Fibroblast of lung (primary cell): ENCODE measurements around the gene S100A14. TPM values are rescaled to one million over a fixed set of nuclear protein-coding genes. Genes with fewer than 3 reads are reported as not detected.

Source experiments
- DNase-seq, 2 donors: peaks; one replicate each; pipeline versions ENCODE4 v3.0.0 to v3.0.0-alpha.2; 2010; ENCODE audit warnings: low read depth in 2 of 2
- H2AFZ ChIP-seq: 2 replicates; pipeline ENCODE4 v1.5.1; 2012; ENCODE audit warnings: low read length, control low read depth, inconsistent platforms
- H3K27ac ChIP-seq: 2 replicates; pipeline ENCODE4 v1.5.1; 2011; ENCODE audit warnings: low read length, control low read depth; ENCODE audit not compliant: insufficient read depth
- H3K27me3 ChIP-seq: 2 replicates; pipeline ENCODE4 v1.5.1; 2011; ENCODE audit warnings: mild to moderate bottlenecking, low read length; ENCODE audit not compliant: control insufficient read depth, insufficient read depth
- H3K36me3 ChIP-seq: 2 replicates; pipeline ENCODE4 v1.5.1; 2011; ENCODE audit warnings: low read length; ENCODE audit not compliant: control insufficient read depth, insufficient read depth
- H3K4me1 ChIP-seq: 2 replicates; pipeline ENCODE4 v1.5.1; 2011; ENCODE audit warnings: low read length; ENCODE audit not compliant: control insufficient read depth, insufficient read depth; ENCODE audit errors: extremely low read depth
- H3K4me2 ChIP-seq: 2 replicates; pipeline ENCODE4 v1.5.1; 2011; ENCODE audit warnings: low read length, control low read depth; ENCODE audit not compliant: insufficient read depth; ENCODE audit errors: extremely low read depth
- H3K4me3 ChIP-seq, 4 experiments: fragments of 200-600 bp in 1 of 4; sonication (generic) in 1 of 4; replicated peaks in 1 of 4; 2 replicates each; pipeline ENCODE4 v1.5.1; 2011 to 2016; ENCODE audit warnings: low read length in 4 of 4, low read depth in 3 of 4, mild to moderate bottlenecking in 3 of 4, control low read depth in 2 of 4, inconsistent platforms in 1 of 4, mixed read lengths in 1 of 4; ENCODE audit not compliant: insufficient read depth in 1 of 4; ENCODE audit errors: control extremely low read depth in 1 of 4
- H3K79me2 ChIP-seq: 2 replicates; pipeline ENCODE4 v1.5.1; 2012; ENCODE audit warnings: mild to moderate bottlenecking, low read length, inconsistent platforms; ENCODE audit not compliant: control insufficient read depth, insufficient read depth
- H3K9ac ChIP-seq: 2 replicates; pipeline ENCODE4 v1.5.1; 2011; ENCODE audit warnings: mild to moderate bottlenecking, low read length, control low read depth; ENCODE audit not compliant: insufficient read depth
- H3K9me3 ChIP-seq: 2 replicates; pipeline ENCODE4 v1.5.1; 2012; ENCODE audit warnings: low read depth, low read length; ENCODE audit not compliant: control insufficient read depth, insufficient read depth
- H4K20me1 ChIP-seq: 2 replicates; pipeline ENCODE4 v1.5.1; 2011; ENCODE audit warnings: low read length; ENCODE audit not compliant: control insufficient read depth, insufficient read depth; ENCODE audit errors: extremely low read depth
- EZH2 ChIP-seq: IDR thresholded peaks from 2 replicates; pipeline ENCODE4 v1.5.1; 2012; ENCODE audit warnings: low read length, control low read depth, mild to moderate bottlenecking; ENCODE audit errors: missing control alignments
- polyA plus RNA-seq, 2 donors: library from polyadenylated mRNA; depleted of rRNA in 1 of 2; stranded (reverse) in 1 of 2; unstranded in 1 of 2; fragments of >200 nt; gene quantifications; 2 replicates each; pipeline ENCODE4 v1.2.1, GENCODE V29; 2011 to 2012; ENCODE audit warnings: missing spikeins in 1 of 2
- total RNA-seq: library from RNA; depleted of rRNA; stranded (reverse); fragments of >200 nt; gene quantifications from 2 replicates; pipeline ENCODE4 v1.2.1, GENCODE V29; 2014
- TF ChIP-seq, protein P1 (sequence below), 2 donors: IDR thresholded peaks in 1 of 2; conservative IDR thresholded peaks in 1 of 2; 1 replicate in 1 of 2; 2 replicates in 1 of 2; pipeline ENCODE4 v1.5.1; 2011 to 2012; ENCODE audit warnings: low read length in 2 of 2, control low read depth in 1 of 2, inconsistent platforms in 1 of 2, low read depth in 1 of 2, mild to moderate bottlenecking in 1 of 2

S100A14 gene
- total and polyA plus RNA-seq, 2 donors (not counting 1 experiment from before 2014, with no cell fraction given), result 0.33 to 0.51 TPM

- no peak overlapping the region for H3K27ac ChIP-seq
- no peak overlapping the region for H2AFZ ChIP-seq
- no peaks in the 10 kb centered on the region for H4K20me1 ChIP-seq
- H3K4me2 ChIP-seq, result no peak overlapping the region
- DNase-seq, result no peak
- no peaks in the 10 kb centered on the region for H3K36me3 ChIP-seq
- no peaks in the 10 kb centered on the region for H3K27me3 ChIP-seq
- no peak overlapping the region for H3K9ac ChIP-seq
- no peaks in the 10 kb centered on the region for H3K9me3 ChIP-seq
- peaks cover 33% of the 10 kb centered on the region for H3K4me1 ChIP-seq
- H3K4me3 ChIP-seq, result no peak overlapping the region
- no peaks in the 10 kb centered on the region for H3K79me2 ChIP-seq
- TF ChIP-seq EZH2, result no peak
- TF ChIP-seq, protein P1, sequence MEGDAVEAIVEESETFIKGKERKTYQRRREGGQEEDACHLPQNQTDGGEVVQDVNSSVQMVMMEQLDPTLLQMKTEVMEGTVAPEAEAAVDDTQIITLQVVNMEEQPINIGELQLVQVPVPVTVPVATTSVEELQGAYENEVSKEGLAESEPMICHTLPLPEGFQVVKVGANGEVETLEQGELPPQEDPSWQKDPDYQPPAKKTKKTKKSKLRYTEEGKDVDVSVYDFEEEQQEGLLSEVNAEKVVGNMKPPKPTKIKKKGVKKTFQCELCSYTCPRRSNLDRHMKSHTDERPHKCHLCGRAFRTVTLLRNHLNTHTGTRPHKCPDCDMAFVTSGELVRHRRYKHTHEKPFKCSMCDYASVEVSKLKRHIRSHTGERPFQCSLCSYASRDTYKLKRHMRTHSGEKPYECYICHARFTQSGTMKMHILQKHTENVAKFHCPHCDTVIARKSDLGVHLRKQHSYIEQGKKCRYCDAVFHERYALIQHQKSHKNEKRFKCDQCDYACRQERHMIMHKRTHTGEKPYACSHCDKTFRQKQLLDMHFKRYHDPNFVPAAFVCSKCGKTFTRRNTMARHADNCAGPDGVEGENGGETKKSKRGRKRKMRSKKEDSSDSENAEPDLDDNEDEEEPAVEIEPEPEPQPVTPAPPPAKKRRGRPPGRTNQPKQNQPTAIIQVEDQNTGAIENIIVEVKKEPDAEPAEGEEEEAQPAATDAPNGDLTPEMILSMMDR (conservative IDR thresholded peaks at IDR 0.05 in 1 of 2, IDR thresholded peaks at IDR 0.05 in 1 of 2; ENCODE audit: low read depth in 1 of 2, low read length in 2 of 2), result no peak
Observed at GRCh38 chr1:153570874-153571273, 45.3 kb downstream of the S100A14 start.

GRCh38 chr1:153569465-153569864 lies 46.7 kb downstream of the S100A14 start:
- H3K9me3 ChIP-seq, result no peaks in the 10 kb centered on the region
- DNase-seq, result no peak
- no peak for TF ChIP-seq EZH2
- TF ChIP-seq, protein P1 (conservative IDR thresholded peaks at IDR 0.05 in 1 of 2, IDR thresholded peaks at IDR 0.05 in 1 of 2; ENCODE audit: low read depth in 1 of 2, low read length in 2 of 2), result no peak
- no peak overlapping the region for H3K4me3 ChIP-seq
- H3K4me1 ChIP-seq, result peaks cover 41% of the 10 kb centered on the region
- H3K4me2 ChIP-seq, result no peak overlapping the region
- H2AFZ ChIP-seq, result no peak overlapping the region
- no peaks in the 10 kb centered on the region for H3K27me3 ChIP-seq
- H3K79me2 ChIP-seq, result no peaks in the 10 kb centered on the region
- no peak overlapping the region for H3K9ac ChIP-seq
- H3K36me3 ChIP-seq, result no peaks in the 10 kb centered on the region
- no peaks in the 10 kb centered on the region for H4K20me1 ChIP-seq
- no peak overlapping the region for H3K27ac ChIP-seq

GRCh38 chr1:153568367-153569099 lies 47.6 kb downstream of the S100A14 start:
- no peaks in the 10 kb centered on the region for H3K27me3 ChIP-seq
- H3K4me3 ChIP-seq, result peak overlapping the region in 1 of 4 experiments; percentile 2
- H3K4me2 ChIP-seq, result peak overlapping the region; percentile 75
- peak overlapping the region; percentile 100 for H3K27ac ChIP-seq
- H3K79me2 ChIP-seq, result no peaks in the 10 kb centered on the region
- H4K20me1 ChIP-seq, result no peaks in the 10 kb centered on the region
- no peaks in the 10 kb centered on the region for H3K9me3 ChIP-seq
- H3K36me3 ChIP-seq, result no peaks in the 10 kb centered on the region
- H2AFZ ChIP-seq, result peak overlapping the region; percentile 96
- DNase-seq, result peak; percentile 81 to 83
- H3K4me1 ChIP-seq, result peaks cover 41% of the 10 kb centered on the region
- H3K9ac ChIP-seq, result no peak overlapping the region
- no peak for TF ChIP-seq EZH2
- TF ChIP-seq, protein P1 (conservative IDR thresholded peaks at IDR 0.05 in 1 of 2, IDR thresholded peaks at IDR 0.05 in 1 of 2; ENCODE audit: low read depth in 1 of 2, low read length in 2 of 2), result peak; percentile 95 to 97
